ENCODE results near the gene DNAH1.
A peak's percentile ranks its signal among the peaks of the same experiment; 100 is the strongest.

DNAH1 gene

DNA sequence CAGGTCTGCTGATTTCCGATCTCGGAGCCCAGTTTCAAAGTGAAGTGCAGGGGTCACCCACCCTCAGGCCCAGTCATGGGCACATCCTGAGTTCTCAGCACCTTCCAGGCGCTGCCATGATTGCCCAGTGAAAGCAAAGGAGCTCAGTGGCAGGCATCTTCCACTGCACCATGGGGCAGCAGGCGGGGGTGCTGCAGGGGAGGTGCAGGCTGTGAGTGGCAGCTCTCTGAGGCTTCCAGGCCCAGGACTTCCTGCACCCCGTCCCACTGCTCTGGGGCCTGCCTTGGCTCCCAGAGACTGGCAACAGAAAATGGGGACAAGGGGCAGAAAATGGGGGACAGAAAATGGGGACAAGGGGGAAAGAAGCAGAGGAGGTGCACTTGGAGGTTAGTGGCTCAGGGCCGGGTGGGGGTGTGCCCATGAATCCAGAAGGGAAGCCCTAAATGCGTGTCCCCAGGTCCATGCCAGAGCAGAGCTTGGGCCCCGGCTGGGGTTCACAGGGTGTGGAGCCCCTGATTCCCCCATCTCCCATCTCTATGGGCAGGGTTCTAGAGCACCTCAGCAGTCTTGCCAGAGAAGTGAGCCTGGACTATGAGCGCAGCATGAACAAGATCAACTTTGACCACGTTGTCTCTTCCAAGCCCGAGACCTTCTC lies 28.0 kb downstream of the DNAH1 start:
- DNase-seq, result no peak

DNA sequence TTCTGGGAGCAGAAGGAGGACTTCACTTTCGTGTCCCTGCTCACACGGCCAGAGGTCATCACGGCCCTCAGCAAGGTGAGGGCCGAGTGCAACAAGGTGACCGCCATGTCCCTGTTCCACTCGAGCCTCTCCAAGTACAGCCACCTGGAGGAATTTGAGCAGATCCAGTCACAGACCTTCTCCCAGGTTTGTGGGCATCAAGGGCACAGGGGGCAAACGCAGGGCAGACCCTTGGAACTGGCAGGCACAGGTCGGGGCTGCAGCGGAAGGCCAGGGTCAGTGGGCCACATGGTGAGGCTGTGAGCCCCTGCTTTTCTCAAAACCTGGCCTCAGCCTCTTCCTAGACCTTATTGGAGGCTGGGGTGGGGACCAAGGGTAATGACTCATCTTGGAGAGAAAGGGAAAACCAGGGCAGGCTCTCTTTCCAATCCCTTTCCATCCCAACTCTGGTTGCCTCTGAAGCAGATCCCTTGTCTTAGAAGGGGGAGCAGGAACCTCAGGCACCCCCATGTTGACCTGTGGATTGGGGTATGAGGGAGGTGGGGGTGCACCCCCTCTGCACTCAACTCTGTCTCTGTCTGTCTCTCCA lies 29.5 kb downstream of the DNAH1 start:
- DNase-seq, result peak; percentile 9

DNA sequence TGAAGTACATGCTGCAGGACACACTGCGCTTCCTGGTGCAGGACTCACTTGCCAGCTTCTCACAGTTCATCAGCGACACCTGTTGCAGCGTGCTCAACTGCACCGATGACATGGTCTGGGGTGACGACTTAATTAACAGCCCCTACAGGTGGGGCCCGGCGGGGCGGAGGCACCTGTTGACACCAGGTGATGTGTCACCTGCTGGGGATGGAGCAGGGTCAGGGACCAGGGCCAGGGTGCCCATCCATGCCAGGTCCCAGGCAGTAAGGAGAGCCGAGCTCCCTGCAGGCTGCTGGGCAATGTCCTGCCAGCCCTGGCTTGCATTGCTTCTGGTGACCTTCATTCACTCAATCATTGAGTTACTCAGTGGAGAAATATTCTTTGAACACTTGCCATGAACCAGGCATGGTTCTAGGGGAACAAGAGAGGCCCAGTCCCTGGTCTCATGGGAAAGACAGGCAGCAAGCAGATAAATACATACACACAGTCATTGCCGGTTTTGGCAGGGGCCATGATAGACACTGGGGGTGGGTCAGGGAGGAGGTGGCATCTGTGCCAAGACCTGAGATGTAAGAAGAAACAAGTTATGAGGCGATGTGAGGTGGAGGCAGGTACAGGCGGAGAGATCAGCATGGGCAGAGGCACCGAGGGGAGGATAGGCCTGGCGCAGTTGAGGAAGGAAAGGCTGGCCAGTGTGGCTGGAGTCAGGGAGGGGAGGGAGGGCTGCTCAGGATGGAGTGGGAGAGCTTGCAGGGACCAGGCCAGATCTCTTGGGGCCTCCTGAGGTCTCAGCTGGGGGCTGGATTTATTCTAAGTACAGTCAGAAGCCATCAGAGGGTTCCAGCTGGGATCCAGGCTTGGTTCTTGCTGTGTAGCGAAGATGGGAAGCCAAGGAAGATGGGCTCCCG lies 30.8 kb downstream of the DNAH1 start:
- DNase-seq, result peak; percentile 50

DNA sequence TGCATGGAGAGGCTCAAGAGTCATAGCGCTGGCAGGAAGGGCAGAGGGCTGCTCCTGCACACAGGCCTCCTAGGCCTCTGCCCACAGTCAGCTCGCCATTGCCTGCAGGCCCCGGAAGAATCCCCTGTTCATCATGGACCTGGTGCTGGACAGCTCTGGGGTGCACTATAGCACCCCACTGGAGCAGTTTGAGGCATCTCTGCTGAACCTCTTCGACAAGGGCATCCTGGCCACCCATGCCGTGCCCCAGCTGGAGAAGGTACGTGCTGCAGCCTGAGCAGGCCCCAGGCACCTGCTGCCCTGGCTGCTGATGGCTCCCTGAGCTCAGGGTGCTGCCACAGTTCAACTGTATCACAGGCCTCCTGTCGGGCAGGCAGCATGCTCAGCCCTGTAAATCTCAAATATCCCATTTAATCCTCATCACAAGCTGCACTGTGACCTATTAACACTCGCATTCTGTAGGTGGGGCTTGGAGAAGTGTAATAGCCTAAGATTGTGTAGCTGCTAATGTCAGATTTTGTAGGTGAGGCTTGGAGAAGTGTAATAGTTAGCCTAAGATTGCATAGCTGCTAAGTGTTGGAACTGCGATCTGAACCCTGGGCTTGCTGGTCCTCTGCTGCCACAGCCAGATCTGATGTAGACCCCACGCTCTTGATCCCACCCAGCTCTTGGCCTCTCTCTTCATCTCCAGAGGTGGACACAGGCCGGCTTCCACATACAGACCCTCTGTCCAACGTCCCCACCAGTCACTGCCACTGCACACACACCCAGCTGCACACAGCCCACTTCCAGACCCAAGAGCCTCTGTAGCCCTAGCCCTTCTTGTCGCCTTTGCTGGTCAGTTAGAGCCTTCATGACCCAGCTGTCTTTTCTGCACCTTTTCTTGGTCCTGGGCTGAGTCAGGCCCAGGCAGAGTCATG lies 31.9 kb downstream of the DNAH1 start:
- no peak for DNase-seq

DNA sequence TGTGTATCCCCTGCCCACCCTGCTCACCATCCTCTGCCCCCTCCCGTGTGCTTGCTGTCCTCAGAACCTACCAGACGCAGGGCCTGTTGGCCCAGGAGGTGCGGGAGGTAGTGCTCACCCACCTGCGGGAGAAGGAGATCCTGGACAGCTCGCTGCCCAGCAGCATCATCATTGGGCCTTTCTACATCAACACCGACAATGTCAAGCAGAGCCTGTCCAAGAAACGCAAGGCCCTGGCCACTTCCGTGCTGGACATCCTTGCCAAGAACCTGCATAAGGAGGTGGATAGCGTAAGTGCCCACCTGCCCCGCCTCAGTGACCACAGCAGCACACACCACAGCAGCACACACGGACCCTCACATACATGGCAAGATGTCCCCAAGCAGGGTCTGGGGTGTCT lies 33.0 kb downstream of the DNAH1 start:
- no peak for DNase-seq

DNA sequence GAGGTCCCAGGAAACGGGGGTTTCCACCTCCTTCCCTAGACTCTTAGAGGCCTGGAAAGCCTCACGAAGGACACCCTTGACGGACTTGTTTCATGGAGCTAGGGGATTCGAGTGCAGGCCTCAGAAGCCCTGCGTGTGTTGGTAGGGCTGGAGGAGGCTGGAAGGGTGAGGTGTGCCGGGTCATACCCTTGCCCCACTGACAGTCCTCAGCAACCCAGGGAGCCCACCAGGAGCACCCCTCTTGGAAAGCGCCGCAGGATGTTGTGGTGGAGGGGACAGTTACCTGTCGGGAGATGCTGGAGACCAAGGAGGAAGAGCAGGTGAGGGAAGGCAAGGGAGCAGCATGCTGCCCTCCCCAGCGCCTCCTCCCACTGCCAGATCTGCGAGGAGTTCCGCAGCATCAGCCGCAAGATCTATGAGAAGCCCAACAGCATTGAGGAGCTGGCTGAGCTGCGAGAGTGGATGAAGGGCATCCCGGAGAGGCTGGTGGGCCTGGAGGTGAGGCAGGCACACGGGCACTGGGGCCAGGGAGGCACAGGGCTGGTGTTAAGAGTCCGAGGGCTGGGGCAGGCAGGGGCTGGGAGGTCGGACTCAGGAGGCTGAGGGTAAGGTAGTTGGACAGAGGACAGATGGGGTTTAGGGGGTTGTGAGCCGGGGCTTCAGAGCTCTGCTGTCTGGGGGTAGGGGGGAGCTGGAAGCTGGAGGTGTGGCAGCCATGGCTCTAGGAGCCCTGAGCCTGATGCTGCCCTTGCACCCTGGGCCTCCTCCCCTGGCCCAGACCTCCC lies 33.7 kb downstream of the DNAH1 start:
- no peak for DNase-seq

DNA sequence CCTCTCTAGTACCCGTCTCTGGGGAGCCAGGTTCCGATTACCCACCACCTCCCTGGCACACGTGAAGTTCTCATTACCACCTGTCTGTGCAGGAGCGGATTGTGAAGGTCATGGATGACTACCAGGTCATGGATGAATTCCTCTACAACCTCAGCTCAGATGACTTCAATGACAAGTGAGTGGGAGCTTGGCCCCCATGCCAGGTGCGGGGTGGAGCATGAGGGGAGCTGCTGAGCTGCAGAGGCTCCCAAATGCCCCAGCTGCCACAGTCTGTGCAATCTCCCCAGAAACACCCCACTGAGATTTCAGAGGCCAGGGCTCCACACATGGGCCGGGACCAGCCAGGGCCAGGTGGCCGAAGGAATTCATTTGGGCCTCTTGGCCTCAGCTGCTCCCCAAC lies 34.3 kb downstream of the DNAH1 start:
- DNase-seq, result no peak

DNA sequence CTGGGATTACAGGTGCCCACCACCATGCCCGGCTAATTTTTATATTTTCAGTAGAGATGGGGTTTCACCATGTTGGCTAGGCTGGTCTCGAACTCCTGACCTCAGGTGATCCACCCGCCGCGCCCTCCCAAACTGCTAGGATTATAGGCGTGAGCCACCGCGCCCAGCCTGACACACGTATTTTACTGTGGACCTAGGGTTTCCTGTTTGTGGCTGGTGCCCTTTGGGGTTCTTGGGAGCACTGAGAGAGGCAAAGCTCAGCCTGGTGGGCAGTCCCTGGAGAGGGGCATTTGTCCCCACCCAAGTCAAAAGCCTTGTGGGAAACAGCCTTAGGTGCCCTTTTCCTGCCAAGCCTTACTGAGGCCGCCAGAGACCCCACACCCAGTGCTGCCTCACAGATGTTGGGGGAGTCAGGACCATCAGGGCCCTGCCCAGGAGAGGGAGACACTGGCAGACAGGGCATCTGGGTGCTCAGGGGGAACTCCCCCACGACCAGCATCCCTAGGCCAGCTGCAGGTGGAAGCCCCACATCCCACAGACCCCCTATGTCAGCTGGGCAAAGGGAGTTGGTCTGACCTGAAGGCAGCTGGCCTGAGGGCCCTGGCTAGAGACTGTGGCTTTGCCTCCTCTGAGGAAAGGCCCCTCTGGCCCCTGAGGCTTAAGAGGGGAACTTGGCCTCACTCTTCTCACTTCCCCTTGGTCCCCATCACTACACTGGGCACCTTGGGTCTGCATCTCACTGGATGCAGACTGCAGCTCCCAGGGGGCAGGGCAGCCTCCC lies 35.1 kb downstream of the DNAH1 start:
- no peak for DNase-seq

DNA sequence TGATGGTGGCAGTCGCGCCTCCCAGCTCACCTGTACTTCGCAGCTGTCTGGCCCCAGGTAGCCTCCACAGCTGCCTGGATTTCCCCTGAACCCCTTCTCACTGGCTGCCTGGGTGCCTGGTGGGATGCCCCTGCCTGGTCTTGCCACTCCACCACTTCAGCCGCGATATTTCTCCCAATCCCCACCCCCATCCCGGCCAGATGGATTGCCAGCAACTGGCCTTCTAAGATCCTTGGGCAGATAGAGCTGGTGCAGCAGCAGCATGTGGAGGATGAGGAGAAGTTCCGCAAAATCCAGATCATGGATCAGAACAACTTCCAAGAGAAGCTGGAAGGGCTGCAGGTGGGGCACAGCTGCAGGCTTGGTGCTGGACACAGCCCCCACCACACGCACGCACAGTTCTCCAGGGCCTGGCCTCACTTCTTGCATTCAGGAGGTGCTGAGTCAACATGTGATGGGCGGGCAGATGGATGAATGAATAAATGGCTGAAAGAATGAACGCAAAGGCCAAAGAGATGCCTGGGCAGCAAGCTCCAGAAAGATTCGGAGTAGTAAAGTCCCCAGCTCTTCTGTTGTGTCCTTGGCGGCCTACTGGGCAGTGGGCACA lies 35.7 kb downstream of the DNAH1 start:
- no peak for DNase-seq

DNA sequence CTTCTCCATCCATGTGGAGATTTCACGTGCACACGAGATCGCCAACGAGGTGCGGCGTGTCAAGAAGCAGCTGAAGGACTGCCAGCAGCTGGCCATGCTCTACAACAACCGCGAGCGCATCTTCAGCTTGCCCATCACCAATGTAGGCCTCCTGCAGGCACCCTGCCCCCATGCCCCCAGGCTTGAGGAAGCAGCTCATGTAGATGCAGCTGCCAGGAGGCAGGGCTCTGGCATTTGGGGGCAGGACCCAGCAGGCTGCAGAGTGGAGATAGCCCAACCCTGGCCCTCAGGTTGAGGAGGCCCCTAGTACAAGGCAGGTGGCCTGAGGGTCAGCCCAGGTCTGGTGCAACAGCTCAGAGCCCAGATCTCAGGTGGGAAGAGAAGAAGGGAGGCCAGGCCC lies 36.4 kb downstream of the DNAH1 start:
- DNase-seq, result no peak

DNA sequence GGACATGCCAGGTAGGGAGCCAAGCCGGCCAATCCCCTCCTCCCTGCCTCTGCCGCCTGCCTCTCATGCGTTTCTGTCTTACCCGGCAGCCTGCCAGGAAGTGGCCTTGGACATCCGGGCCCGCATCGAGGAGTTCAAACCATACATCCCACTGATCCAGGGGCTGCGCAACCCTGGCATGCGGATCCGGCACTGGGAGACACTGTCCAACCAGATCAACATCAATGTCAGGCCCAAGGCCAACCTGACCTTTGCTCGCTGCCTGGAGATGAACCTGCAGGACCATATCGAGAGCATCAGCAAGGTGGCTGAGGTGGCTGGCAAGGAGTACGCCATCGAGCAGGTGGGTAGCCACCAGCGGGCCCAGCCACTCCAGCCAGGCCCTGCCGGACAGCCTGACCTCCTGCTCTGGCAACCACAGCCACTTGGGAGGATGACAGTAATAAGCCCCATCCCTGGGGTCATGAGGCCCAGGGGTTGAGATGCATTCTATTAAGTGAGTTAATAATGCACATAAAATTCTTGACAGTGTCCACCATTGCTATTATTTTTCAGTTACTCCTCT lies 37.3 kb downstream of the DNAH1 start:
- DNase-seq, result no peak

DNA sequence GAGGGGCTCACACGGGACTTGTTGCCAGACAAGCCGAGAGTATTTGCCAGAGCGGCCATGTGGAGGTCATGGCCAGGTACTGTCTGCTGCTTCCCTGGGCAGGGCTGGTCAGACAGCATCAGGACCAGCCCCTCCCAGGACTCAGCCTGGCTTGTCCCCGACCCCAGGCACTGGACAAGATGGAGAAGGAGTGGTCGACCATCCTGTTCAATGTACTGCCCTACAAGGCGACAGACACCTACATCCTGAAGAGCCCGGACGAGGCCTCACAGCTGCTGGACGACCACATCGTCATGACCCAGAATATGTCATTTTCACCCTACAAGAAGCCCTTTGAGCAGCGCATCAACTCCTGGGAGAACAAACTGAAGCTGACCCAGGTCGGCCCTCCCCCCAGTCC lies 38.6 kb downstream of the DNAH1 start:
- no peak for DNase-seq

DNA sequence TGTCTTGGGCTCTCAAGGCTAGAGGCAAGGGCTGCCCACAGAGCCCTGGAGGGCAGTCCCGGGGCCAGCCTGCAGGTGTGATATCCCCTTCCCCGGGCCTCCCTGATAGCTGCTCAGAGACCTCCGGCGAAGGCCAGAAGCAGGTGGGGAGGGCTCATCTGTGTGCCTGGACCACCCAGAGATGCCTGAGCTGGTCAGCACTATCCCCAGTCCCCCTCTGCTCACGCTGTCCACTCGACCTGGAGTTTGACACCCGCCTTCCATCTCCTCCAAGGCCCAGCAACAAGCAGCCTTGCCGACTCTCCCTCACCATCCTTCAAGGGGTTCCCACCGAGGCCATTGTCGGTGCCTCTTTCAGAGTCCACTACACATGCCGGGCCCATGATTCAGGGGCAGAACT lies 39.4 kb downstream of the DNAH1 start:
- DNase-seq, result no peak

DNA sequence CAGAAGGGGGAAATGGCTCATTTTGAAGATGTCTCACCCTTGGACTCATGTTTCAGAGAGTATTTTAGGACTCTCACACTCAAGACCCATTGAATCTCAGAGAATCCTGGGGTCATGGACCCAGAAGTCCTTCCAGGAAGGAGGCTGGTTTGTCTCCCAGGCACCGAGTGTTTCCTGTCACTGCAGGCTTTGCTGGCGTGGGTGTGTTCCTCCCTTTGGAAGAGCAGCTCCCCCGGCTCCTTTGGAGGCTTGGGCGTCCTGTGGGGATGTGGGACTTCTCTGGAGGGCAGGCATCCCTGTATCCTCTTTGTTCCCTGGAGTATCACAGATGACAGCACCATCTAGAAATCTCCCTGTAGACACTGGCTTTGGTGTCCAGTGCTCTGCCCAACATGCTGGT lies 40.0 kb downstream of the DNAH1 start:
- no peak for DNase-seq

DNA sequence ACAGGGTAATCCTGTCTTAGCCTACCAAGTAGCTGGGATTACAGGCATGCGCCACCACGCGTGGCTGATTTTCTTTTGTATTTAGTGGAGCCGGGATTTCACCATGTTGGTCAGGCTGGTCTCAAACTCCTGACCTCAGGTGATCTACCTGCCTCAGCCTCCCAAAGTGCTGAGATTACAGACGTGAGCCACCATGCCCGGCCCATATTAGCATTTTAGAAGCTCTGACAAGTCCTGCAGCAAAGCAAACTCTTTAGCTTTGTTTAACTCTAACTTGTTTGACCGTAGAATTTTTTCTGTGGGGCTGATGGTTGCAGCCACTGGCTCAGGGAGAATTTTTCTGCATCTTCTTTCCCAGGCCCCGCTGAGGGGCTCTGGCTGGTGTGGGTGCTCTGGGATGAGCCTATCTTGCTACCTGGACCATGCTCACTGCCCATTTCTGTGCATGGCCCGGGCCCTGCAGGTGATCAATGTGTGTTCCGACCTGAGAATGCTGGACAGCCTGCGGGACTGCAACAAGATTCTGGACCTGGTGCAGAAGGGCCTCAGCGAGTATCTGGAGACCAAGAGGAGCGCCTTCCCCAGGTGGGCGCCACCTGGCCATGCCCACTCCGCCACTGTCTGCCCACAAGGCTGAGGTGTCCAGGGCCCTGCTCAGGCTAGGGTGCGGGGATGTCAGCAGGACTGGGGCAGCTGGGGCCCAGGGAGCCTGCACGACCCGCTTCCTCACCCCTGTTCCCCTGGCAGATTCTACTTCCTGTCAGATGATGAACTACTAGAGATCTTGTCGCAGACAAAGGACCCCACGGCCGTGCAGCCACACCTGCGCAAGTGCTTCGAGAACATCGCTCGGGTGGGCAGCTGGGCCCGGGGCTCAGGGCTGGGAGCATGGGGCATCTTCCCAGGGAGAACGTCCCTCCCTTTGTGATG lies 41.3 kb downstream of the DNAH1 start:
- DNase-seq, result no peak

DNA sequence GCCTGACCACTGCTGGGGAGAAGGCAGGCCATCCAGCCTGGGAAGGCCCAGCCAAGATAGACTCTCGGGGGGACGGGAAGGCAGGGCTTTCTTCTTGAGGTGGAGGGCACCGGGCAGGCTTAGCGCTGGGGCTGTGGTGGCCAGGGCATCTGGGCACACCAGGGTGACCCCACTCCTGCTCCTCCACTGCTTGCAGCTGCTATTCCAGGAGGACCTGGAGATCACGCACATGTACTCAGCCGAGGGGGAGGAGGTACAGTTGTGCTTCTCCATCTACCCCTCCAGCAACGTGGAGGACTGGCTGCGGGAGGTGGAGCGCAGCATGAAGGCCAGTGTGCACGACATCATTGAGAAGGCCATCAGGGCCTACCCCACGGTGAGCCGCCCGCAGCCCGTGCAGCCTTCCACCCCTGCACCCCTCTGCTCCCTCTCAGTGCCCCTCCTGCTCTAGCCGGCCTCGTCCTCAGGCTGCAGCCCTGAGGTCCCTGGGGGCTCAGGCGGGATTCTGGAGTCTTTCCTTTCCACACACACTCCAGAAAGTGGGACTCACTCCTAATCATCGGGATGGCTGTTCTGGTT lies 42.3 kb downstream of the DNAH1 start:
- no peak for DNase-seq

DNA sequence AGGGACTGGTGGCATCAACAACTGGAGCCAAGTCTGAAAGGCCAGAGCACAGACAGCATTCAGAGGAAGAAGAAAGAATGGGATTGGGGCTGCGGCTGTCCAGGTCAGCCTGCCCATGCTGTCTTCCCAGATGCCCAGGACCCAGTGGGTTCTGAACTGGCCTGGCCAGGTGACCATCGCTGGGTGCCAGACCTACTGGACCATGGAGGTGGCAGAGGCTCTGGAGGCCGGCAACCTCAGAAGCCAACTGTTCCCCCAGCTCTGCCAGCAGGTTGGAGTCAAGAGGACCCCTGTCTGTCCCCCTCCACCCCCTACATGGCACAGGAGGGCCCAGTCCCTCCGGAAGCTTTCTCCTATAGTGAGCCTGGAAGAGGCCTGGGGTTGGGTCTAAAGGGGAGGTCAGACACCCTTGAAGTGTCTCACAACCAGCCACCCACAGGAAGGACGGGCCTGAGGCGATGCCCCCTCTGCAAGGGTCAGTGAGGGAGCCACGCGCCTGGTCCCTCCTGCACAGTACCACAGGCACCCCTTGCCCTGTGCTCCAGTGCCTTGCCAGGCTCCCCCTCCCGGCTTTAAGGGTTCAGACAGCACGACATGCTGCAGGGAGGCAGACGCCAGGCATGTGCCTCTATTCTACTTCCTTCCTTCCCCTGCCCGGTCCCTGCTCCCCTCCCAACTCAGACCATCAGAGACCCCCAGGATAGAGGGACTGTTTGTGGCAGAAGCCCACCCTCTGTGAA lies 43.2 kb downstream of the DNAH1 start:
- DNase-seq, result no peak

DNA sequence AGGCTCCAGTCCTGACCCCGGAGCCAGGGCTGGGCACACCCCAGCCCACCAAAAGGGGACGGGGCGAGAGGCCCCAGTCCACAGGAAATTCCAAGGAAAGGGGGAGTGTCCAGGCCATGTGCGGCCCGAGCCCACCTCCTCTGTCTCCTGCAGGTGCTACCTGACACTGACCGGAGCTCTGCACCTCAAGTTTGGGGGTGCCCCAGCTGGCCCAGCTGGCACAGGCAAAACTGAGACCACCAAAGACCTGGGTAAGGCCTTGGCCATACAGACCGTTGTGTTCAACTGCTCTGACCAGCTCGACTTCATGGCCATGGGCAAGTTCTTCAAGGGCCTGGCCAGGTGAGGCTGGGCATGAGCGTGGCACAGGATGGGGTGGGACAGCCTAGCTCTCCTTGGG lies 44.9 kb downstream of the DNAH1 start:
- no peak for DNase-seq
